ENCODE measurements around the gene LAD1. TPM values are rescaled to one million over a fixed set of nuclear protein-coding genes. Genes with fewer than 3 reads are reported as not detected.
A peak's percentile ranks its signal among the peaks of the same experiment; 100 is the strongest.

Gene LAD1
- total RNA-seq, 1 experiment from 2014 or later = 30.1 TPM

- no peaks in the 10 kb centered on the region for H3K9me3 ChIP-seq (ENCODE audit: control insufficient read depth, low read depth, low read length)
- H2AFZ ChIP-seq (ENCODE audit: low read length) = no peak overlapping the region
- no peaks in the 10 kb centered on the region for H3K79me2 ChIP-seq (ENCODE audit: insufficient read depth, low read length)
- TF ChIP-seq, protein P1, sequence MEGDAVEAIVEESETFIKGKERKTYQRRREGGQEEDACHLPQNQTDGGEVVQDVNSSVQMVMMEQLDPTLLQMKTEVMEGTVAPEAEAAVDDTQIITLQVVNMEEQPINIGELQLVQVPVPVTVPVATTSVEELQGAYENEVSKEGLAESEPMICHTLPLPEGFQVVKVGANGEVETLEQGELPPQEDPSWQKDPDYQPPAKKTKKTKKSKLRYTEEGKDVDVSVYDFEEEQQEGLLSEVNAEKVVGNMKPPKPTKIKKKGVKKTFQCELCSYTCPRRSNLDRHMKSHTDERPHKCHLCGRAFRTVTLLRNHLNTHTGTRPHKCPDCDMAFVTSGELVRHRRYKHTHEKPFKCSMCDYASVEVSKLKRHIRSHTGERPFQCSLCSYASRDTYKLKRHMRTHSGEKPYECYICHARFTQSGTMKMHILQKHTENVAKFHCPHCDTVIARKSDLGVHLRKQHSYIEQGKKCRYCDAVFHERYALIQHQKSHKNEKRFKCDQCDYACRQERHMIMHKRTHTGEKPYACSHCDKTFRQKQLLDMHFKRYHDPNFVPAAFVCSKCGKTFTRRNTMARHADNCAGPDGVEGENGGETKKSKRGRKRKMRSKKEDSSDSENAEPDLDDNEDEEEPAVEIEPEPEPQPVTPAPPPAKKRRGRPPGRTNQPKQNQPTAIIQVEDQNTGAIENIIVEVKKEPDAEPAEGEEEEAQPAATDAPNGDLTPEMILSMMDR (conservative IDR thresholded peaks at IDR 0.05) = peak; percentile 83
- peak overlapping the region; percentile 98 to 99 (median 99) for H3K27ac Mint-ChIP-seq
- peak overlapping the region; percentile 93 for H3K18ac ChIP-seq (ENCODE audit: insufficient read length, low read depth, low read length)
- H2BK5ac ChIP-seq (ENCODE audit: insufficient read length, low read length) = no peak overlapping the region
- DNase-seq = peak; percentile 92
- no peaks in the 10 kb centered on the region; the same call in 1 of the 2 replicates for H3K27me3 ChIP-seq (ENCODE audit: insufficient read depth, low read length)
- H3K14ac ChIP-seq (ENCODE audit: insufficient read depth, low read length) = peak overlapping the region; percentile 59; the same call in 1 of the 2 replicates
- peaks cover 60 to 68% of the 10 kb centered on the region in 2 experiments for H3K4me1 Mint-ChIP-seq
- no peak overlapping the region for H4K91ac ChIP-seq (ENCODE audit: insufficient read length, low read depth, low read length)
- H3K4ac ChIP-seq (ENCODE audit: low read depth, low read length) = no peak overlapping the region
- H2AK5ac ChIP-seq (ENCODE audit: insufficient read length, low read length) = no peak overlapping the region
- peak overlapping the region; percentile 38 for H3K4me2 ChIP-seq (ENCODE audit: insufficient read depth, insufficient read length, low read length)
- peak overlapping the region; percentile 35 for H2BK12ac ChIP-seq (ENCODE audit: insufficient read length, low read depth, low read length)
- no peaks in the 10 kb centered on the region for H4K20me1 ChIP-seq (ENCODE audit: control insufficient read depth, insufficient read depth, insufficient read length)
- no peaks in the 10 kb centered on the region for H3K79me1 ChIP-seq (ENCODE audit: insufficient read depth, low read depth, low read length, poor library complexity, severe bottlenecking)
- peaks cover 12% of the 10 kb centered on the region for H3K27me3 Mint-ChIP-seq (ENCODE audit: low read depth)
- H3K4me1 ChIP-seq (ENCODE audit: insufficient read depth, low read length) = peaks cover 19% of the 10 kb centered on the region; the same call in 1 of the 2 replicates
- no peak overlapping the region for H3K9ac ChIP-seq (ENCODE audit: extremely low read depth, insufficient read length, low read length)
- peak overlapping the region; percentile 95 for H3K27ac ChIP-seq (ENCODE audit: insufficient read length, low read depth, low read length)
- H3K36me3 Mint-ChIP-seq (ENCODE audit: insufficient read depth in 1 of 3, low read depth in 3 of 3) = peaks cover 0 to 7% (median 3%) of the 10 kb centered on the region in 3 experiments; a peak in 2 of 7 replicates
- H4K8ac ChIP-seq (replicated peaks; ENCODE audit: insufficient read length, low read depth, low read length) = no peak overlapping the region
- H2BK15ac ChIP-seq (ENCODE audit: low read depth, low read length) = no peak overlapping the region
- H3K23ac ChIP-seq (ENCODE audit: insufficient read length, low read depth, low read length) = no peak overlapping the region
- no peak overlapping the region for H3T11ph ChIP-seq (ENCODE audit: low read length)
- no peak overlapping the region for H2BK120ac ChIP-seq (ENCODE audit: low read depth, low read length, poor library complexity, severe bottlenecking)
- no peak overlapping the region for H4K5ac ChIP-seq (ENCODE audit: insufficient read length, low read depth, low read length)
- H2BK20ac ChIP-seq (ENCODE audit: low read depth, low read length, poor library complexity, severe bottlenecking) = no peak overlapping the region
- H3K9me3 Mint-ChIP-seq = no peaks in the 10 kb centered on the region
- no CpG with 5 or more reads among the region's 11 CpGs for WGBS (ENCODE audit: extremely low coverage, insufficient read length, low lambda C conversion rate)
- peak overlapping the region; percentile 41 to 58; a peak in 4 of 5 replicates for H3K4me3 Mint-ChIP-seq
- no peak overlapping the region for H3K56ac ChIP-seq (ENCODE audit: insufficient read length, low read depth, low read length)
- H3K23me2 ChIP-seq (ENCODE audit: insufficient read length, low read depth, low read length, poor library complexity, severe bottlenecking) = no peaks in the 10 kb centered on the region
These were observed 22.4 kb downstream of the LAD1 start for GRCh38 chr1:201376464-201377374.
